ENCODE measurements around the gene RACGAP1.

RACGAP1 gene, protein sequence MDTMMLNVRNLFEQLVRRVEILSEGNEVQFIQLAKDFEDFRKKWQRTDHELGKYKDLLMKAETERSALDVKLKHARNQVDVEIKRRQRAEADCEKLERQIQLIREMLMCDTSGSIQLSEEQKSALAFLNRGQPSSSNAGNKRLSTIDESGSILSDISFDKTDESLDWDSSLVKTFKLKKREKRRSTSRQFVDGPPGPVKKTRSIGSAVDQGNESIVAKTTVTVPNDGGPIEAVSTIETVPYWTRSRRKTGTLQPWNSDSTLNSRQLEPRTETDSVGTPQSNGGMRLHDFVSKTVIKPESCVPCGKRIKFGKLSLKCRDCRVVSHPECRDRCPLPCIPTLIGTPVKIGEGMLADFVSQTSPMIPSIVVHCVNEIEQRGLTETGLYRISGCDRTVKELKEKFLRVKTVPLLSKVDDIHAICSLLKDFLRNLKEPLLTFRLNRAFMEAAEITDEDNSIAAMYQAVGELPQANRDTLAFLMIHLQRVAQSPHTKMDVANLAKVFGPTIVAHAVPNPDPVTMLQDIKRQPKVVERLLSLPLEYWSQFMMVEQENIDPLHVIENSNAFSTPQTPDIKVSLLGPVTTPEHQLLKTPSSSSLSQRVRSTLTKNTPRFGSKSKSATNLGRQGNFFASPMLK

DNA sequence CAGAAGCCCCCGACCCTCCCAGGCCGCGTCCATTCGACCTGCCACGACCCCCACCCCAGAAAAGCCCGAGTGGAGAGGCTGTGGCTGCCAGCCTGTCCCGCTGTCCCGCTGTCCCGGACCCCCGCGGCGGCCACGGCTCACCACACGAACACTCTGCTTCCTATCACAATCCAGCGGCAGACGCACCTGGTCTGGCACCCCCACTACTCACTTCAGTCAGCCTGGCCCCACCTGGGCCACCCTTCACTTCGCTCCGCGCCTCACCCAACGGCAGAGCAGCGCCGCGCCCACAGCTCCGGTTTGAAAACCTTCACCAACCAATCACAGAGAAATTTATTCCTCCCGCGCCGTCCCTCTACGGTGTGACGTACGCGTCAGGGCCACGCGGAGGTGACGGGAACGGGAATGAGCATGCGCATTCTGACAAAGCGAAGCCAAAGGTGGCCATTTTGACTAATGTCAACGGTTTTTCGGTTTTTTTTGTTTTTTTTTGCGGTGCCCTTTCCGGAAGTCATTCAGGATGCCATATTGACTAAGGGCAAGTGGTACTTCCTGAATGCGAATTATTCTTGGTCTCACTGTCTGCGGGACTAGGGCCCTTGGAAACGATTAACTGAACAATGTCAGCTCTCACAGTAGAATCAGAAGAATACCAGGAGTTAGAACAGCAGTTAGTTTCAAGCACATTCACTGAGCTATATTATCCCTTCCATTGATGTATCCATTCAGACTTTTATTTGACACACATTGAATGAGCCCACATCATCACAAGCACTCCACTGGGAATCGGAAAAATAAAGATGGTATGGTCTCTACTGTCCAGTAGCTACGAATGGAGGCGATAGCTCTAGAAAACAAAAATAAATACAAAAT lies at the start of gene RACGAP1:
TSS of gene RACGAP1 (minus strand) at position 308 of the 873 bp plus-strand sequence. CDS start 8,779 bp downstream, outside the sequence.
- peak; percentile 96 for DNase-seq

DNA sequence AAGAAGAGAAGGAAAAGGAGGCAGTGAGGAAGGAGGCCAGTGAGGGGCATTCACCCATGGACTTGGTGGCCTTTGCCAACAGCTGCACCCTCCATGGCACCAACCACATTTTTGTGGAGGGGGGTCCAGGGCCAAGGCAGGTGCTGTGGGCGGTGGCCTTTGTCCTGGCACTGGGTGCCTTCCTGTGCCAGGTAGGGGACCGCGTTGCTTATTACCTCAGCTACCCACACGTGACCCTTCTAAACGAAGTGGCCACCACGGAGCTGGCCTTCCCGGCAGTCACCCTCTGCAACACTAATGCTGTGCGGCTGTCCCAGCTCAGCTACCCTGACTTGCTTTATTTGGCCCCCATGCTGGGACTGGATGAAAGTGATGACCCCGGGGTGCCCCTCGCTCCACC lies 48.4 kb upstream of the RACGAP1 start:
- no peak for DNase-seq

- DNase-seq: no peak
These were observed 47.9 kb upstream of the RACGAP1 start for GRCh38 chr12:50073206-50073605.

DNA sequence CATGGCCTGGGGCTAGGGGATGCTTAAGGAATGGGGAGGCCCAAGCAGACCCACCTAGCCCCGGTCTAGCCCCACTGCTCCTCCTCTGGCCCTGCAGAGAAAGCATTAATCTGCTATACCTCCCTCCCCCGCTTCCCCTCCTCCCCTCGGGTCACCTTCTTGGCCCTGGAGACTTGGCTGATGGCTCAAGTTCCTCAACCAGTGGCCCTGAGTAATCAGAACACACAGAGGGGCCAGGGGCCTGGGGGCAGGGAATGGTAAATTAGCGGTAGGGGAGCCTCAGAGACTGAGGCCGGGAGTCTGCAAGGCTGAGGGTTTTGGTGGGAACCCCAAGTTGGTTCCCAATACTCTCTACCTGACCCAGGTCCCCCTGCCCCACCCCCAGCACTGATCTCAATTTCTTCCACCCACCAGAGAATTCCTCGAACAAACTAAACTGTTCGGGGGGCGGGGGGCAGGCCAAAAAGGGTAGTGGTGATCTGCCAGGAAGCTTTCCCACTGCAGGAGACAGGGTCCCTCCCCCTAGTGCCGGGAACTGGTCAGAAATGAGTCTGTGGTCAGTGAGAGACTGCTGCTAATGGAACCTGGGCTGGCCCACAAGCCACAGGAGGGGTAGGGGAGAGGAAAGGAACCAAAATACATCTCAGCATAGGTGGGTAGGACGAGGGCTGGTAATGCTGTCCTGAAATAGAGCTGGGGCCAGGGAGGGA lies 47.1 kb upstream of the RACGAP1 start:
- no peak for DNase-seq

DNA sequence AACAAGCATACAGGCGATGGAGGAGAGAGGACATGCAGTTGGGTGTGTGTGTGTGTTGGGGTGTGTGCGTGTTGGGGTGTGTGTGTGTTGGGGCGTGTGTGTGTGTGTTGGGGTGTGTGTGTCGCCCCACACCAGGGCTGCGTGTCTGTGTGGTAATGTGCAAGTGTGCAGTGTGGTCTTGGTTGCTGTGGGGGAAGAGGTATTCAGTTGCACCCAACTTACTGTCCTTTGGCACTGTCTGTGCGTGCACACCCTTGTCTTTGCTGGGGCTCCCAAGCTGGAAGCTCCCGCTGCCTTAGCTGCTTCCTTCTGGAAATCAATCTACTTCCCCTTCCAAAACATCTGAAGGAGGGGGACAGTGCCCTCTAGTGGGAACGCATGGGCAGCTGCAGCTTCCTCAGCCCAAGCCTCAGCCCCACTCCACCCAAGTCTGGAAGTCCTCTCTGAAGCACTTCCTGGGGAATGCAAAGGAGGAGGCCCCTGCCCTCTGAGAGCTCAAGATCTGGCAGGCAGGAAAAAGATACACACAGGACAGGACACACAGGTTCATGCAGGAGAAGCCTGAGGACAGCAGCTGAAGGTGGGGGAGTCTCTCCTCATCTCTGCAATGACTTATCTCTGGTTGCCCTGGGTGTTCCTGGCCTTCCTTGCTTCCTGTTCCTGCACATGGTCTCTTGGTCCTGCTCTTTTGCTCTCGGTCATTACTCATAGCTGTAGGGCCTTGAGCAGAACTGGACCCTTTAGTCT lies 45.2 kb upstream of the RACGAP1 start:
- peak; percentile 80 for DNase-seq

DNA sequence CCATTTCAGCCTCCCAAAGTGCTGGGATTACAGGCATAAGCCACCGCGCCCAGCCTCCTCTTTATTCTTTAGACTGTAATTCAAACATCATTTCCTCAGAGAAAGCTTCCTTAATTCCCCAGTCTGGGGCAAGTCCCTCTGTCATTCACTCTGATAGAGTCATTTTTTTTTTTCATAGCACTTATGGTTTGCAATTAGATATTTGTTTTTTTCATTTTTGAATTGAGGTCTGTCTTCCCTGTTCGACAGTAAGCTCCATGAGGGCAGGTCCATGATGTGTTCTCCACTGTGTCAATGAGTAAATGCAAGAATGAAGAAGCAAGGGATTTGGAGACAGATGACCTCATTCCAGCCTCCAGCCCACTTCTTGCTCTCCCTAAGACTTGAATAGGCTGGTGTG lies 44.2 kb upstream of the RACGAP1 start:
- no peak for DNase-seq

DNA sequence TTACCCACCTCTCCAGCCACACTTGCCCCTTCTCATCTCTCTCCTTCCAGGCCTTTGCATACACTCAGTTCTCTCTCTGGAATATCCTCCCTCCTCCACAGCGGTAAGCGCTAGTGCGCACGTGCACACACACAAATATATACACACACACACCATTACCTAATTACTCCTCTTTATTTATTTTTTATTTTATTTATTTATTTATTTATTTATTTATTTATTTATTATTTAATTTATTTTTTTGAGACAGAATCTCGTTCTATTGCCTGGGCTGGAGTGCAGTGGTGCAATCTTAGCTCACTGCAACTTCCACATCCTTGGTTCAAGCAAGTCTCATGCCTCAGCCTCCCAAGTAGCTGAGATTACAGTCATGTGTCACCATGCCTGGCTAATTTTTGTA lies 43.8 kb upstream of the RACGAP1 start:
- DNase-seq: no peak

DNA sequence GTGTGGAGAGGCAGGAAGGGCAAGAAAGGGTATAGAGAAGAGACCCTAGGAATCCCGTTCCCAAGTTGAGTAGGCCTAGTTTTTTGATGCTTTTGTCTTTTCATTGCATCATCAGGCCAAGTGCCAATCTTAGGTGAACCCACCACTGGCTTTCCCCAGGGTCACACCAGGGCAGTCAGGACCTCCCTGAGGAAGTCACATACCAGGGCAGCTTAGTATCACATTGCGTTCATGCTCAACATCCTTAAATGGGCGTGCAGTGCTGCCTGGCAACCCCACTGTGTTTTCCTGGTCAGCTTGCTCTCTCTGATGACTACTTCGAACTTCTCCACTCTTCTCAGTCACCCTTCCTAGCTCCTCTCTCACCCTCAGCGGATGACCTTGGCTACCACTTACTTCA lies 41.1 kb upstream of the RACGAP1 start:
- DNase-seq: no peak

- DNase-seq: no peak
These were observed 40.5 kb upstream of the RACGAP1 start for GRCh38 chr12:50065726-50066310.

DNA sequence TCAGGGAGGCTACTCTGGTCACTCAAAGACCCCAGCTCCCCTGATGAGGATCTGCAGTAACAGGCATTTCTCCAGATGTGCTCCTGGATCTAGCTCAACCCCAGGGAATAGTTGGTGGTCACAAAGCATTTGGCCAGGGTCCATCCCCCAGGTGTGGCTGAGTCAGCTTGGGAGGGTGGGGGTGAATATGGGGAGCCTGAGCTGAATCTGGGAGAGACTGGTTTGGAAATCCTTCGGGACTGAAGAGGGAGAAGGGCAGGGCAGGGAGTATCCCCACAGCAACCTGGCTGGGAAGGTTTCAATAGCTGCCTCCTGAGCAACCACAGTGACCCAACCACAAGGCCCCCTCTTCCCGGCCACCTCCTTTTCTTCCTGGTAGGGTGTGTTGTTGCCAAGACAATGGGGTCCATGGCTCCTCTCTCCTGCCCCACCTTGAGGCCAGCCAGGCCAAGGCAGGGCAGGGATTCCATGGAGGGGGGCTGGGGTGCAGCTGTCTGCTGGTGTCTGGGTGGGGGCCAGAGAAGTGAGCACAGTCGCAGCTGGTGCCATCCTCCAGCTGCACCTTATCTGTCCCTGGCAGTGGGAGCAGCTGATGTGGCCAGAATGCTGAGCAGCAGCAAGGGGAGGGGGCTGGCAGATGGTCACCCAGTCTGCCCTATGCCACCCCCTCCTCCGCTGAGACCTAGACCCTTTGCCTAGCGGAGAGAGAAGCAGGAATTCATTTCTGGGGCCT lies 37.6 kb upstream of the RACGAP1 start:
- DNase-seq: no peak

DNA sequence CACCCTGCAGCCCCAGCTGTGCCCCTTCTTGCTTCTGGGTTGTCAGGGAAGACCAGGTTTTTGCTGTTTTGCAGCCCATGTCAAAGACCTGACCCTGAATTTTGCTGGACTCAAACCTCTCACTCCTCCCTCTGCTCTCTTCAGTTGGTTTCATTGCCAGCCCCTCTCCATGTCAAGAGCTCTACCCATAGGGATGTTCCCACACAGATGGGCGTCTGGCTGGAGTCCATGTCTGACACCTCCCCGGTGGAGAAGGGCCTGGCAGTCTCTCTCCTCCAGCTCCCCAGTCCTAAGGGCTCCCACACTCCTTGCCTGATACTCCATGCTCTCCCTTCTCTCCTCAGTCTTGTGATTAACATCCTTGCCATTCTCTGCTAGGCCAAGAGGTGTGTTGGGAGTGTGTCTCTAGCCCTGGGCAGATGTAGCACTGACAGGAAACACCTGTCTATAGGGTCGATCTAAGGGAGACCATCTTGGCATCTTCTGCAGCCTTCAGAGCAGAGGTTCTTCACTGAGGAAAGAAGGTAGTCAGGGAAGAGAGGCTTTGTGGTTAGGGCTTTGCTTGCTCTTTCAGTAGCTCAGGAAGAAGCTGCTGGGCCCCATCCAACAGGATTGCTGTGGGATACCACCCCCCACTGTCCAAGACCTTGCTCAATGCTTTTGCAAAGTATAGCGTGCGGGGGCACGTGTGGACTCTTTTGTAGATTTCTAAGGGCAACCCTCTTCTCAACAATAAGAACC lies 36.8 kb upstream of the RACGAP1 start:
- no peak for DNase-seq

GRCh38 chr12:50061171-50061570 lies 35.9 kb upstream of the RACGAP1 start:
- no peak for DNase-seq

- DNase-seq: no peak
These were observed 34.8 kb upstream of the RACGAP1 start for GRCh38 chr12:50060120-50060468.

DNA sequence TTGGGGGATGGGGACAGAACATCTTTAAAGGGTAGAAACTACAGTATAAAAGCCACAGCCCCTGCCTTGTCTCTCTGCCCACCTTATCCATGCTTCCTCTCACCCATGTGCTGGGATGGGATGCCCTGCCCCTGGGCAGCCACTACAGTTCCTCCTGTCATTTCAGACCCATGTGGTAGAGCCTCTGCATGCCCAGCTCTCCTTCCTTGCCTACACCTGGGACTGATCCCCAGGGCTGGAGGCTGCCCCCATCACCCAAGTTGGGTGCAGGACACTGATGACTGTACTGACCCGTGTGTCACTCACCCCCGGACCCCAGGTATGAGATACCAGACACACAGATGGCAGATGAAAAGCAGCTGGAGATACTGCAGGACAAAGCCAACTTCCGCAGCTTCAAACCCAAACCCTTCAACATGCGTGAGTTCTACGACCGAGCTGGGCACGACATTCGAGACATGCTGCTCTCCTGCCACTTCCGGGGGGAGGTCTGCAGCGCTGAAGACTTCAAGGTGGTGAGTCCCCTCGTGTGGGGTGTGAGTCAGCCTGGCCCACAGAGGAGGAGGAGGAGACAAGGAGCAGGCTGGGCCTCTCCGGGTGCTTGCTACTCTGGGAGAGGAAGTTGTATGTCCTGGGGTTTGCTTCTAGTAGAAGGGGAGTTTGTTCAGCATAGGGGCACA lies 34.3 kb upstream of the RACGAP1 start:
- peak; percentile 76 for DNase-seq

GRCh38 chr12:50058743-50059312 lies 33.5 kb upstream of the RACGAP1 start:
- DNase-seq: no peak

DNA sequence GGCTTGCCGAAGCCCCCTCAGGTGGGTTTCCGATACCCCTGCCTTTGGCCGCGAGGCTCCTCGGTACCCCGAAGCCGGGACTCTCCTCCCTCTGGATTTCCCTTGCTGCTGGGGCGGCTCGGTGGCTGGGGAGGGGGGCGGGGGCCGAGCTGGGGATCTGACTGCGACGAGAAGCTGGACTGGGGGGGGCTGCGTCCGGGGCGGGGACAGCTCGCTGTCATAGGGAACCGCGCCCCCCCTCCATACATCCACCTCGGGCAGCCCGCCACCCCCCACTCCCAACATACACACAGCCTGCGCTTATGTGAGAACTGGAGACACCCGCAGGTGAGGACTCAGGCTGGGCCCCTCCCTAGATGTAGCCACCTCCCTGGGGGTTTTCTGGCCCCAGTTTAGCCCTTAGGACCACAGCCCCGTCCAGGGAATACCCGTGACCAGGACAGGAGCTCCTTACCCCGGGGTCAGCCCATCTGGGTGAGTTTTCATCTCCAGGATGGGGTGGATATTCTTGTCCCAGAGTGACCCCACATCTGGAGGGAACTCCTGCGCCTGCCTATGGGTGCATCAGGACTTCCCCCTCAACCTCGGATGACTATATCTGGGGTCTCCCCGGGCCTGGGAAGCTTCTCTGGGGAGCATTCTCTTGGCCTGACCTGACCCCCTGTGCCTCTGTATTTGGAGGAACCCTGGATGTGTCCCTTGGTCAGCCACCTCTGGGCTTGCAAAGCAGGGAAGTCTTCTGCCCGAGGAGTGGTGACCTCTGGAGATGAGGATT lies 32.8 kb upstream of the RACGAP1 start:
- DNase-seq: peak; percentile 34

GRCh38 chr12:50057000-50057841 lies 31.9 kb upstream of the RACGAP1 start, which contains the start of gene ASIC1:
Gene ASIC1 (plus strand): TSS chr12:50057596. CDS start chr12:50058767, 1,171 bp downstream.
- peak; percentile 75 for DNase-seq

DNA sequence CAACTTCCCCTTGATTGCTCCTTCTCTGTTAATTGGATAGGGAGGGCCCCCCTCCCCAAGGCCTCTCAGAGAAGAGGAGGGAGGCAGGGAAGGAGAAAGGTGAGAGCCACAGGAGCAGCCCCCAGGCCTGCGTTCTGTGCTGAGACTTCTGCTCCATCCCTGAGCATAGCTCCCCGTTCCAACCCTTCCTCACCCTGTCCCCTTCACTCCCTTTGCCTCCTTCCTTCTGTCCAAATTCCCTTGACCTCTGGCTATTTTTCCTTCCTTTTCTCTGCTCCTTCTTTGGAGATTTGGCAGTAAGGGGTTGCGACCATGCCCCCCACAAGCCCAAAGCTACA lies 31.3 kb upstream of the RACGAP1 start:
- DNase-seq: no peak

Measured in stimulated activated CD4-positive, alpha-beta T cell treated with anti-CD3 and anti-CD28 coated beads, Interleukin-15, amount 100 ng/mL, for 24 hours (primary cell).